SK-N-DZ (cell line): ENCODE data around the gene HEYL.
A peak's percentile ranks its signal among the peaks of the same experiment; 100 is the strongest.

Experiments used
- DNase-seq: peaks from one replicate; pipeline ENCODE4 v3.0.0-alpha.2; 2015; ENCODE audit warnings: low spot score

Gene HEYL

DNA sequence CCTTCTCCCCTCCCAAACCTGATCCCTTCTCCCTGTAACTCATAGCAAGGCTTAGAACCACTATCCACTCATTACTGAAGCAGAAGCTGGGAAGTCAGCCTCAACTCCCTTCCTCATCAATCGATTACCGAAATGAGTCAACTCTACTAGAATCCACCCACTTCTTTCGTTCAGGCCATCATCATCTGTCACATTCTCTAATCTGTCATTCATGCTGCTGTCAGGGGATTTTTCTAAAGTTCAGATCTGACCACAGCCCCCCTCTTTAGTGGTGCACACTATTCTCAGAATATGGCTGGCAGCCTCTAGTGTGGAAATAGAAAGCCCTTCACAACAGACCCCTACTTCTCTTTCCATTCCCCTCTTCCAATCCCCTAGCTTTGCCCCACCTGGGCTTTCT, 27.3 kb upstream of the HEYL start:
- DNase-seq = no peak

DNA sequence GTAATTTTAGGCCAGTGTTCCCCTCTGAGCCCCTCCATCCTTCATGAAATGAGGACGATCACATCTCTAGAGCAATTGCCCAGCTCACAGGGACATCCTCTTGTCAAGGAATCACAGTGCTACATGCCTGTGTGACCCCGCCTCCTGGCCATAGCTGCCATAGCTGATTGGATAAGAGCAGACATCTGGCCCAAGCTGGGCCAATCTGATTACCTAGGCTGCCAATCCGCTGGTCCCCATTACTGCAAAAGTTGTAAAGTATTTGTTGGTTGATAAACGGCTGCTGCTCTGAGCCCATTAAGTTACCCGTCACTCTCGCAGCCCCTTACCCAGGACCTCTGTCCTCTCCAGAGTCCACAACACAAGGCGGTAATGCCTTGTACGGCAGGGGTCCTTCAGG, 24.1 kb upstream of the HEYL start:
- peak; percentile 75 for DNase-seq

DNA sequence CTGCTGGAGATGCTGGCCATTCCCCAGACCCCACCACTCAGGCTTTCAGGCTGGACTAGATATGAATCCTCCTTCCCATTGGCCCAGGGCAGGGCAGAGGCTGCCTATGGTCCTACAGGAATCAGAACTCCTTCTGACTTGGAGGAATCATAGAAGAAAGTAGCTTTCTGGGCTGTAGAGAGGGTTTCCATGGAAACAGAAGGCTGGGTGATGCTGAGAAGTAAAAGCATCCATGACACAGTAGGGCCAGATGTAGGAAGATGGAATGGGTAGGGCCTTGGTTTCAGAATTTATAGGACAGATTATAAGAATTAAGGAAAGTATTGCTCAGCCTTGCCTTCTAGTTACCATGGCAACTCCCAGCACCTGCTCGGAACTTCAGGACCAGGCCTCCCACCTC, 23.4 kb upstream of the HEYL start:
- DNase-seq = no peak

DNA sequence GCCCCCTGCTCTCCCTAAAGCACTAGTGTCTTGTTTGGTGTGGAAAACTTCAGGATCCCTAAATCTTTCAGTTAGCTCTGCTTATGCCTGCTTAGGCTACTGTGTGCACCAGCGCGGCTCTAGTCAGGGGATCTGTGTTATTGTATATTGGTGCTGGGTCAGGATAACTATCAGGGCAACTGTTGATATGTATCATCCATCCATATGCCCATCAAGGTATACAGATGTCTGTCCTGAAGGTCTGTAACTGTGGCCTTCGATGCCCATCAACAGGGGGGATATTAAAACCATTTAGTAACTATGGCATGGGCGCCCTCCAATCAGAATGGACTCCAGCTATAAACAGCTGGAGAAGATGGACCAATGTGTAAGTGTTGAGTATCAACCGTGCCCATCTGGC, 20.1 kb upstream of the HEYL start:
- no peak for DNase-seq

DNA sequence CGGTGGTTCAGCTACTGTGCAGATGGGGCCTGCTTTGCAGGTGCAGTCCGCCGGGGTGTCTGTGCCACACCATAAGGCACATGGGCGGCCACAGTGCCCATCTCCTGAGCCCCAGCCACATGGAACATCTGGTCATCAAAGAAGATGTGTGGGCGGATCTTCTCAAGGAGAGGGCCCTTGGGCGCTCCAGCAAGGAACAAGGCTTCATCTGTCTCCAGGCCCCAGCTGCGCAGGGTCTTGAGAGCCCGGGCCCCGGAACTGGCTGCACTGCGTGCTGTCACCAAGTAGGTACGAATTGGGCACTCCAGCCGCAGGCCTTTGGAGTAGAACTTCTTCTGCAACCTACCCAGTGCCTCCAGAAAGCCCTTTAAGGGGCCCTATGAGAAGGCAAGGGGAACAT, 19.7 kb upstream of the HEYL start:
- no peak for DNase-seq

DNA sequence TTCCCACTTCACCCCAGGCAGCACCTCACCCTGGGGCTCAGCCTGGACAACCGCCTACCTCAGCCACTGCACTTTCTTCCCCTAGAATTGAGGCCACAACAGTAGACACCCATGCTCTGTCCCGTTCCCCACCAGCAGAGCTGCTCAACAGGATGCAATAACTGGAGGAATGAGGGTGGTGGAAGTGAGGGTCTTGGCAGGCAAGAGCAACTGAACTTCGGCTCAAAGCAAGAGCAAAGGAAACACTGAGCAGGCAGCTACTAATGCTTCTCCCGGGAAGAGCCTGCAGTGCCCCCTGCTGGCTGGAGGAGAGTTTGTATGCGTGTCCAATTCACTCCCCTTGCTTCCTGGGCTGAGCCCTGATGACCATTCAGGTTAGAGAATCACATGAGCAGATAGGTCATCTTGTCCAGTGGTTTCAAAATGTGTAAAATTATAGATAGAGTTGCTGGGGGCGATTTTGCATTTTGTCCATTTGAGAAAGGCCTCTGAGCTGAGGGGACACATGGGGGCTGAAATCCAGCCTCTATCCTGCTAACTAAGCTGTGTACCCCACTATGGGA, 18.6 kb upstream of the HEYL start:
- peak; percentile 69 for DNase-seq

DNA sequence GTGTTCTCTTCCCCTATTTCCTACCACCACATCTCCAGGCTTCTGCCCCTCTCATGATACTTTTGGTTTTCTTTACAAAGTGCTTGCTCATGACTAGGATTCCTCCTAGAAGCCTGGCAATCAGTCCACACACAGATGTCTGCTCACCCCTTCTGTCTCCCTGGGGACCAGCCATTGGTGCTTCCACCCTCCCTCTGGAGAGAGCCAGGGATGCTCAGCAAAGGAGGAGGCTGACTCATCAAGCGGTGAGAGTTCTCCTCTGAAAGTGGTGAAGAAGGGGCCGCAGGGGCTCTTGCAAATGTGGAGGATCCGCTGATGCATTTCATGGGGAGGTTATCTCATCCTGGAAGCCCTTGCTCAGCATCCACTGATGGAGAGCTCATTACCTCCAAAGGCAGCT, 18.0 kb upstream of the HEYL start:
- no peak for DNase-seq

DNA sequence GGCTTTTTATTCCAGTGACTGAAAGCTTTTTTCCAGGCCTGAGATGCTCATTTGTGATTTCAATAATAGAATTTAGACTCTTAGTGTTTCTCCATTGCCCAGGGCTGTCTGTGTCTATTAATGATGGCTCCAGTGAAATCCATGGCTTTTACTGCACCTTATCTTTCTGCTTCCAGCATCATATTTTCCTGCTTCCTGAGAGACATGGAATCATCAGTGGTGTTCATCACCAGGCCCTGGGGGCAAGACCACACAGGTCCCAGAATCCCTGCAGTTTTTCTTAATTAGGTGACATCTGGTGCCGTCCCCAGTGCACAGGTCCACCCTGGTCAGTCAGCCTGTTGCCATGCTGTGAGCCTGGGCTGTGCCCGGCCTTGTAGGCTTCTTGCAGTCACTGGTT, 16.9 kb upstream of the HEYL start:
- DNase-seq = peak; percentile 48

DNA sequence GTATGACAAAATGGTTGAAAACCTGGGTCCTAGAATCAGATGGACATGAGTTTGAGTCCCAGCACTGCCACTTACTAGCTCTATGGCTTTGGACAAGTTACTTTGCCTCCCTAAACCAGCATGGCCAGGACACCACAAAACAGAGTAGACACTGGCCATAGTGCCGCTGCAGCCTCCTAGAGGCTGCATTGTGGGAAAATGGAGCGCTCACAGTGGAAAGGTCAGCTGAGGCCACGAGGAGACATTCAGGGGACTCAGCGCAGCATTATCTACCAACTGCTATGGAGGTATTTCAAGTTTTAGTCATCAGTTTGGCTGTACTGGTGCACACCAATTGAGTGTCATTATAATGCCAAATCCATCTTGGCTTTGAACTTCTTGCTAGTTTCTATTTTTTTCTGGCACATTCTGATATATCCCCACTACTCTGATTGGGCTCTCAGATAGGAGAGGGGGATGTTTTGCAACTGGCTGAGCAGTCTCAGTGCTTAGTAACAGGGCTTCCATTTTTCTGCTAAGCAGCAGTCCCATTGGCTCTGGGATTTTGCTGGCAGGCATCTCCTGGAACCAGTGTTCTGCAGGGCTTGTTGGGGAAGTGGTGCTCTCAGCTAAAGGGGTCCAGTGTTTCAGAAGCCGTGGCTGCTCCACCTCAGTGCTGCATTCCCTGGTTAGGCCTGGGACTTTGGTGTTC, 16.3 kb upstream of the HEYL start:
- DNase-seq = no peak

DNA sequence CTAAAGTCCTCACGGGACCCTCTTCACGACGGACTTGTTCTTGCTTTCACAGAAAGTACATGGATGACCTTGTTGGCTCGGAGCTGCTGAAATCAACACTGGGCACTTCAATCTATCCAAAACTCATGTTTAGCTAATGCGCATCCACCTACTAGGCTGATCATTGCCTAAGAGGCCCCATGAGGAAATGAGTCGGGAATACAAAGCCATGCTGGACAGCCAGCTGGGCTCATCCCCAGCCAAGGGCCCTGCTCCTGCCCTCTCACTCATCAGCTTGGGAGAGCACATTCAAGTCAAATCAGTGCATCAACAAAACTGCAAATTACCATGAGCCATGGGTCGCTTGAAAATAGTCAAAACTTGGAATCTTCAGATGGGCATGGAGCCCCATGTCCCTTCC, 14.8 kb upstream of the HEYL start:
- no peak for DNase-seq

DNA sequence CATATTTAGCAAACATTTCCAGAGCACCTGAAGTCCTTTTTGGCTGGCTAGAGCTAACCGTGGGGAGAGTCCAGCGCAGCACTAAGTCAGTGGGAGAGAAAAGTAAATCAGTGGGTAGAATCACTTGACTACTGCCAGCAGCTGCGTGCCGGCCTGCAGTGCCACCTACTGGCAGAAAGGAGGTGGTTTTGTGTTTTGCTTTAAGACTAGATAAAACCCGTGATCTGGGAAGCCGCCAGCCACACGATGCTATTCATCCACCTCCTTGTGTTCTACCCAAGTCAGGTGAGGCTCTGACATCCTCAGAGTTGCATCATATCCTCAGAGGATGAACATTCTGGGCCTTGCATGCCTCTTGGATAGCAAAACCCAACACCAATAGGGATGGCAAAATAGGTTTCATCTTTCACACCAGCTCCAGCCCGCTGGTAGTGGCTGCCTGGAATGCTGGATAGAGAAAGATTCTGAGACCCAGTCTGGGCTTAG, 14.1 kb upstream of the HEYL start:
- DNase-seq = peak; percentile 72

DNA sequence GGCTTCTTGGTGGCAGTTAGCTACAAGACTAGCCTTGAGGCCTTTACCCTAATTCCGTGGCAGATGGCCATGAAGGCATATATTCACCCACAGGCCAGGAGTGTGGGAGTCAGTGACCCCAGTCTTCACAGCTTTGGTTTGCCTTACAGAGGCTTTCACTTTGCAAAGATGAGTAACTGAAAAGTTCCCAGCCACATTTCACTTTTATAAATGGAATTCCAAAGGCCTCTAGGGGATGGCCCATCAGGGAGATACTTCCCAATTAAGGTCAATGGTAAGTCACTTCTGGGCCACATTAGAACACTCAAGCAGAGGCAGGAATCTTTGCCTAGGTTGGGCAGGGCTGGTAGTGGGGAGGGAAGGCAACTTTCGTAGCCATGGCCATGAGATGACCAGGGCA, 13.1 kb upstream of the HEYL start:
- DNase-seq = no peak

DNA sequence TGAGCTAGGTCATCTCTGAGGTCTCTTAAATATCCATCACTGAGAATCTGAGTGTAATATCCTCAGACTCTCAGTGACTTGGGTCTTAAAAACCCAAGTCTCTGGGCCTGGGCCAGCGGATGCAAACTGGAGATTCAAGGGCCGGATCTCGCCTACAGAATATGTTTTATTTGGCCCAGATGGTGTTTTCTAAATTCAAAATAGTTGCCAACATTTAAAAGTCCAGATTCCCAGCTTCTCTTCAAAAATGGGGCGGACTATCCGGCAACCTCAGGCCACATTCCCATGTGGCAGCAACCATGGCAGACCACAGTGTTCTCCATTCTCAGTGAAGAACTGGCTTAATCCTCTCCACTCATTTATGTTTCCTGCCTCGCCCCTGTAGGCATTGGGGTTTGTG, 12.7 kb upstream of the HEYL start:
- no peak for DNase-seq

DNA sequence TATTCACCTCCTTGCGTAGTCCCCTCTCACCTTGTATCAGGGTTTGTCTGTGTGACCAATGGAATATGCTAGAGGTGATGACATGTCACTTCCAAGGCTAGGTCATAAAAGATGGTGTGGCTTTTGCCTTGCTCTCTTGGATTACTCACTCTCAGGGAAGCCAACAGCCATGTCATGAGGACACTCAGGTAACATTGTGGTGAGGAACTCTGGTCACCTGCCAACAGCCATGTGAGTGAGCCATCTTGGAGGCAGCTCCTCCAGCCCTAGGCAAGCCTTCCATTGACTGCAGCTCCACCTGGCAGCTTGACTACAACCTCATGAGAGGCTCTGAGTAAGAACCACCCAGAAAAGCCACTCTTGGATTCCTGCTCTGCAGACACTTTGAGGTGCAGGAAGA, 11.0 kb upstream of the HEYL start:
- DNase-seq = no peak

DNA sequence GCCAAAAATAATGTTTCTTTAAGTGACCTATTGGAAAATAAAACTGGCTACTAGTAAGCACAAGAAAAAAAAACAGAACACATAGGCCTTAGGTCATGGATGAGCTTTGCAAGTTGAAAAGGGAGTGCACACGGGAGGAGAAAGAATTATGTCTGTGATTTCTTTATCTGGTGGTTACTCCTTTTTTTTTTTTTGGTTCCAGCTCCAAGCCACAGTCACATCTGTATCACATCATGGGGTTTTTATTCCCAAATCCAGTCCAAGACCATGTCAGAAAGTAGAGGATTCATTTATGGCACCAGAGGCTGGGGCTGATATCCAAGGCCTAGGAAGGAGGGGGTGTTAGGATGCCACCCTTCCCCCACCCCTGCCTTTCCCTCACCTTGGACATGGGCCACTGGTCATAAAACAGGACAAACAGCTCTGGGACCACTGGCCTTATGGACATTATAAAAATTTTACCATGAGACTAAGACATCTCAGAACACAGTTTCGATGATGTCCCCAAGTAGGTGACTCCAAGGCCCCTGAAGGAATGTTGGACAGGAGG, 10.3 kb upstream of the HEYL start:
- no peak for DNase-seq

DNA sequence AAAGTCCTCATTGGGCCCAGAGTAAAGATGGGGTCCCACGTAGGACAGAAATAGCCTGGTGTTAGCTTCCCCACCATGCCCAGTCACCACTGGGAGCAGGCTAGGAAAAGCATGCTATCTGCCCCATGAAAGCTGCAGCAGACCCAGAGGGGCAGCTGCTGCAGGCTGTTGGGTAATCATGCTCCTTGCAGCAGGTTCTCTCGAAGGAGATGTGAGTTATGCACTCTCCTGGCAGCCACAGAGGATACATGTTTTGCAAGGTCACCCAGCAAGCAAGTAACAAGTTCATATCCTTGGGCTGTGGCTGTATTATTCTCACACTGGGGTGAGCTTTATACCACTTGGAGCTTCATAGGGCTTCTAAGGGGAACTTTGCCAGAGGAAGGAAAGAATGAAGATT, 9.1 kb upstream of the HEYL start:
- no peak for DNase-seq

DNA sequence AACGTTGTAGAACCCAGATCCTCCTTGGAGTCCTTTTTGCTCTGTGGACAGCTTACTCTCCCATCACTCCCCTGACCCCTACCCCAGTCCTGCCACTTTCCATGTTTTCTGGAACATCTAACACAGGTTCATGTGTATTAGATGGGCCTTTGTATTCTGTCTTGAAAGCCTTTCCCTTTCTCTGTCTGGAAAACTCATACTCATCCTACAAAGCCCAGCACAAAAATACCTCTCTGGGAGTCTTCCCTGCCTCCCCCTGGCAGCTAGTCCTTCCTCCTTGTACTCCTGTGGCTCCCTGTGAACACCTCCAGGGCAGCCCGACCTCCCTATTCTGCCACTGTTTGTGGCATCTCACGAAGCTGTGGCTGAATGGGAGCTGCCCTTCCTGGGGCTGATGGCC, 7.8 kb upstream of the HEYL start:
- no peak for DNase-seq

DNA sequence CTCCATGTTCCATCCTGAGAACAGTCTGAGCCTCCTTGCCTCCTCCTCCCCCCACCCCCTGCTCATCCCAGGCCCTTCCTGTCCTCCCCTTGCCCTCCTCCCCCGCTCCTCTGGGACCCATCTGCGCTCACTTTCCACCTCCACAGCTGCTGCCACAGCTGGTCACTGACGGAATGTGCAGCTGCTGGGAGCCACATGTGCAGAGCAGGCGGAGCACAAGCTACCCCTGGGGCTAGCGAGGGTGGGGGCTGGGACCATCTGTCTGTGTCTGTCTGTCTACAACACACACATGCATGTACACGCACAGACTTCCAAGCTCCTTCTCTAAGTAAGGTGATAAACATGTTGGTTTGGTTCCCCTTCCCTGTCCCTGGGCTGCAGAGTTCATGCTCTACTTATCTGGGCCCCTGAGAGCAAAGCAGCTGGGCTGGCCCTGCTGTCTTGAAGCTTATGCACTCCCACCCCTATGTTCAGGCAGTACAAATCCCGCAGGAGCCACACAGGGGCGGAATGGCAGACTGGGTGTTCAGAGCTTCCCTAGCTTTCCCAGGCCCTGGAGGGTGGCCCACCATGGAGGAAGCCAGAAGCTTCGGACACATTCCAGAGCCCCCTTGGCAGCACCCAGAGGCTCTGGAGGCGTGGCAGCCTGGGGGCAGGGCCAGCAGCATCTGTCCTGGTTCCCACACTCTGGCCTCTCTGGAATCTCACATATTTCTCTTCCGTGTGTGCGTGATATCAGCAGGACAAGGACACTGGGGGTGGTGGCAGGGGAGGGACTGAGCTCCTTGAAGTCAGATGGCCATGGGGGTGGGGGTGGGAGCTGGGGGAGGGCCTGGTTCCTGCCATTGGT, 7.0 kb upstream of the HEYL start:
- DNase-seq = no peak

DNA sequence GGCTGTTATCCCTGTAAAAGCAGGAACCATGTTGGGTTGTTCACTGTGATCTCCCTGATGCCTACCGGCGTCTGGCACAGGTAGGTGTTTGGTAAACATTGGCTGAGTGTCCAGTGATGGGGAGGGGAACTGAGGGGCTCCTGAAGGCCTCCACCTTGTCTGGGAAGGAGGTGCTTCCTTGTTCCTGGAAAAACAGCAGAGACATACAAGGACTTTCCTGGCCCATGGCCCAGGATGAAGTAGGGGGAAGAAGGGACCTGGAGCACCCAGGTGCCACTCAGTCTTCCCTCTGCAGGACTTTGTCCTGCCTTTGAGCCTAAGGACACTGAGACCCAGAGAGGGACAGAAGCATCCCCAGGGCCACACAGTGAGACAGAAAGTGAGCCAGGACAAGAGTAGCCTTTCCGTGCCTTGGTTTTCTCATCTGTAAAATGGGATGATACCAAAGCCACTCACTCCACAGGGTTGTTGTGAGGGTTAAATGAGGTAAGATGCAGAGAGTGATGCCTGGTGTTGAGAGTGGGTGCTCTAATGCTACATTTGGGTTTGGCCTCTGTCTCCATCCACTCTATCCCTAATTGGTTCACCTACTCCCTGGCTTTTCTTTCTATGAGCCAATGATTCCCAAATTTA, 6.1 kb upstream of the HEYL start:
- DNase-seq = no peak

DNA sequence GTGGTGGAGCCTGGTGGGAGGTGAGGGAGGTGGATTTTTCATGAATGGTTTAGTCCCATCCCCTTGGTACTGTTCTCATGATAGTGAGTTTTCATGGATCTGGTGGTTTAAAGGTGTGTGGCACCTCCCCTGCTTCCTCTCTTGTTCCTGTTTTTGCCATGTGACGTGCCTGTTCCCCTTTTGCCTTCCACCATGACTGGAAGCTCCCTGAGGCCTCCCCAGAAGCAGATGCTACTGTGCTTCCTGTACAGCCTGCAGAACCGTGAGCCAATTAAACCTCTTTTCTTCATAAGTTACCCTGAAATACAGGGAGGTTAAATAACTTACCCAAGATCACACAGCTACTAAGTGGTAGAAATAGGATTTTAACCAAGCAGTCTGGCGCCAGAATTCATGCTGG, 4.3 kb upstream of the HEYL start:
- no peak for DNase-seq

DNA sequence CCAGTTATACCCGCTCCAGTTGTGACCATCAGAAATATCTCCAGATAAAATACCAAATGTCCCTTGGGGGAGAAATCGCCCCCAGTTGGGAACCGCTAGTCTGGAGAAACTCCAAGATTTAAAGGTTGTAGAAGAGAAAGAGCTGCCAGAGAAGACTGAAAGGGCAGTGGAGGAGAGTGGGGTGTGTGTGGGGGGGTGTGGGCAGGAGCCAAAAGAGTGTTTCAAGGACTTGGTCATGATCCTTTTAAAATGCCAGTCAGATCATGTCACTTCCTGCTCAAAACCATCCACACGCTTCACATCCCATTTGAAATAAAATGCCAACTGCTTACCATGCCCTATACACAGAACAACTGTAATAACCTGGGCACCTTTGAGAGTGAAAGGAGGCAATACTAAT, 3.4 kb upstream of the HEYL start:
- DNase-seq = no peak

DNA sequence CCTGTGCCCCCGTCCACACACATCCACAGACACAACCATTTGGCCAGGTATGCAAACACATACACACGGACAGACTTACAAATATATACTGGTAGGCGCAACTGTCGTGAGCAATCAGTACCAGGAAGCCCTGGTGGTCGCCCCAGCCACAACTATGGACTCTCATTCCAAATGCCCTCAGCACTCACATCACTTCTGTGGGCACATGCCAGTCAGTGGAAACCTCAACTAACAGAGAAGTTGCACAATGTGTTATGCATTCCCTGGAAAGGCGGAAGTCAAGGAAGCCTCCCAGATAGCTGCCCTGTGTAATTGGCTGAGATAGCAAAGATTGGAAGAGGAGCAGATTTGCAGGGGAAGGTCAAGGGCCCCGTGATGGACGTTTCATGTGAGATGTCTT, 1.4 kb upstream of the HEYL start:
- no peak for DNase-seq
